Lower leg skin (tissue), 3 donors: ENCODE results near the gene LRRFIP1.

Experiments
- CTCF ChIP-seq, 3 donors: fragments of 450-650 bp; IDR thresholded peaks; one replicate each; pipeline ENCODE4 v1.5.1; 2016; ENCODE audit warnings: antibody characterized with exemption in 3 of 3, mild to moderate bottlenecking in 3 of 3, moderate library complexity in 2 of 3
- POLR2A ChIP-seq, 2 donors: fragments of 450-650 bp; IDR thresholded peaks; one replicate each; pipeline ENCODE4 v1.6.1; 2016 to 2017; ENCODE audit warnings: antibody characterized with exemption in 2 of 2, mild to moderate bottlenecking in 1 of 2, moderate library complexity in 1 of 2

GRCh38 chr2:237773826-237774225 lies 146.4 kb downstream of the LRRFIP1 start:
- TF ChIP-seq CTCF (IDR thresholded peaks at IDR 0.05) (no peak), POLR2A (IDR thresholded peaks at IDR 0.05) (no peak)
